Measurements from ENCODE around the gene STX5.

The STX5 gene

DNA sequence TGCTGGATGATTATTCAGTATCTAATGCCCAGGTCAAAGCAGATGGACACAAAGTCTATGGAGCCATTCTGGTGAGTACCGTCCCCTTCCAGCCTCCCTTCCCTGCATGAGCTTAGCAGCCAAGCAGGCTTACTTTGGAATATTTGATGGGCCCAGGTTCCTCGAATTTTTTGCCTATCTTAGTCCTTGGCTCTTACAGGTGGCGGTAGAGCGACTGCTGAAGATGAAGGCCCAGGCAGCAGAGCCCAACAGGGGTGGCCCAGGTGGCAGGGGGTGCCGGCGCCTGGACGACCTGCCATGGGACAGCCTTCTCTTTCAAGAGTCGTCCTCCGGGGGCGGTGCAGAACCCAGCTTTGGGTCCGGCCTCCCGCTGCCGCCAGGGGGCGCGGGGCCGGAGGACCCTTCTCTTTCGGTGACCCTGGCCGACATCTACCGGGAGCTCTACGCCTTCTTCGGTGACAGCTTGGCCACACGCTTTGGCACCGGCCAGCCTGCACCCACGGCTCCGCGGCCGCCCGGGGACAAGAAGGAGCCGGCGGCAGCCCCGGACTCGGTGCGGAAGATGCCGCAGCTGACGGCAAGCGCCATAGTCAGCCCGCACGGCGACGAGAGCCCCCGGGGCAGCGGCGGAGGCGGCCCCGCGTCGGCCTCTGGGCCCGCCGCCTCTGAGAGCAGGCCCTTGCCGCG is 45.4 kb downstream of the STX5 start:
- peak; percentile 69 to 81 for DNase-seq (ENCODE audit: low read depth in 2 of 2)

DNA sequence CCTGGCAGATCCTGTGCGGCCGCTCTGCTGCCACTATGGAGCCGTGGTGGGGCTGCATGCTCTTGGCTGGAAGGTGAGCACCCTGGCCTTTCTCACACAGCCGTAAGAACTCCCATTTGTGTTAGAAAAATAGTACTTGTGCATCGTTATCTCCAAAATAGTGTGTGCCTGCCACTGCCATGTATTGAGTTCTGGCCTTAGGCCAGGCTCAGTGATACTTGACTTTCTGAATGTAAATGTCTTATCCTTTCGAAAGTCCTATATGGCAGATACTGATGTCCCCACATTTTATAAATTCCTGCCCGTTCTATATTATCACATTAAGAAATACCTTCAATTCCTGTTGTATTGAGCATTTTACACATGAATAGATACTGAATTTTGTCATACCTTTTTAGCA is 49.1 kb downstream of the STX5 start:
- DNase-seq (ENCODE audit: low read depth in 2 of 2) = no peak

DNA sequence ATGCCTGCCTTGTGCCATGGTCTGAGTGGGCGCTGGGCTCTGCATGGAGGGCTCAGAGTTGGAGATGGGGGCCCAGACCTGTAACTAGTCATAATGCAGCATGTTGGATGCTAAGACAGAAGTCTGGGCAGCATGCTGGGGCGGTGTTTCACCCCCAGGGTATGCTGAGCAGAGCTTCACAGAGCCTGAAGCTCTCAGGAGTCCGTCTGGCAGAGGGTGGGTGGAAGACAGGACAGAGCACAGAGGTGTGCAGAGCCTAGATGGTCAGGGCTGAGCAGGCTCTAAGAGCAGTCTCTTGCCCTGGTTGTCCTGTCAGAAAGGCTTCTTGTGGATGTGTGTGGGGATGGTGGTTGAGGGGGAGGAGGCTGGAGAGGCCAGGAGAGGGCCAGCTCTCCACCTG is 53.4 kb downstream of the STX5 start:
- no peak for DNase-seq (ENCODE audit: low read depth in 2 of 2)

DNA sequence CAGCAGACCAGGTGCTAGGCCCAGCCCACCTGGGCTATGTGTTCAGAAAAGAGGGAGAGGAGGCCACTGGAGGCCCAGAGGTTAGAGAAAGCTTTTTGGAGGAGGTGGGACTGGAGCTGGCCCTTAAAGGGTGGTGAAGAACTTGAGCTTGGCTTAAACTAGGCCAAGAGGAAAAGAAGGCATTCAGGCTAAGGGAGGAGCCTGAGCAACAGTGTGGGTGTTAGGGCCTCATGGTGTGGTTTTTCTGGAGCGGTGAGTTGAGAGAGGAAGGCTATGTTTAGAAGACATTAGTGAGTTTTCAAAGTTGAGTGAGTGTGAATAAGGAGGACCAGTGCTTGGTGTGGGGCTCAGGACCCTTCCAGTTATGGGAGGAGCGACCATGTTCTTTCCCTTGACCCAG is 54.5 kb downstream of the STX5 start:
- DNase-seq (ENCODE audit: low read depth in 2 of 2) = no peak

GRCh38 chr11:62775646-62776045 is 56.2 kb downstream of the STX5 start:
- no peak for DNase-seq (ENCODE audit: low read depth in 2 of 2)

- DNase-seq (ENCODE audit: low read depth in 2 of 2) = no peak
Observed at GRCh38 chr11:62774407-62774806, 57.4 kb downstream of the STX5 start.

- DNase-seq (ENCODE audit: low read depth in 2 of 2) = peak; percentile 88 to 97
Observed at GRCh38 chr11:62771144-62772021, 60.5 kb downstream of the STX5 start, which contains the start of gene TAF6L. Gene TAF6L, plus strand, starts transcription at chr11:62771396. Its CDS starts 4,388 bp downstream, at chr11:62775784.

DNA sequence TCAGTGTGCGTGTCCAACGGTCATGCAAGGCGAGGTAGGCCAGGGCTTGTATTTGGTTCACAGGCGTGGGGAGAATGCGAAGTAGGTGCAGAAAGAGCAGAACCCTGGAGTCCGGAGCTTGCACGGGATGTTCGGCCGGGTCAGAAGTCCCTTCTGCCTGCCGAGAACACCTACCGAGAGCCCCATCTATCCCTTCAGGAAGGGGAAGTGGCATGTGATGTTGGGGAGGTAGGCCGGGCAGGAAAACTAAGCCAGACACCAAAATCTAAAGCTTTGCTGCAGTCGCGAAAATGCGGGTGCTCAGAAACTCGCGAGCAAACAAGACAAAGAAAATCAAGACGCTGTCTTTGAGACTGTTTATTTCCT is 61.1 kb downstream of the STX5 start:
- no peak for DNase-seq (ENCODE audit: low read depth in 2 of 2)

- DNase-seq (ENCODE audit: low read depth in 2 of 2) = peak in 1 of 2 experiments; percentile 9
Observed at GRCh38 chr11:62760867-62761227, 71.0 kb downstream of the STX5 start.

GRCh38 chr11:62757846-62758788 is 73.7 kb downstream of the STX5 start:
- no peak for DNase-seq (ENCODE audit: low read depth in 2 of 2)

Data from stimulated activated CD4-positive, alpha-beta T cell treated with anti-CD3 and anti-CD28 coated beads, Interleukin-12 subunit alpha, Interleukin-12 subunit beta, amount 100 ng/mL, for 24 hours (primary cell).